HCT116 (cell line): ENCODE data around the gene ACAD9. TPM values are rescaled to one million over a fixed set of nuclear protein-coding genes. Genes with fewer than 3 reads are reported as not detected.

Experiments used
- ATAC-seq: fragments of 200-7000 bp; cut with Tn5 transposase; 2 replicates; pipeline ENCODE4 v1.9.1; 2020; ENCODE audit warnings: mild to moderate bottlenecking, moderate library complexity
- BruUV-seq: library from RNA; stranded (reverse); fragments of 400-500 nt; replicated peaks from 2 replicates; lab custom pipeline; 2021; lab: Mats Ljungman, UMichigan
- CTCF ChIA-PET: fragments of 300-600 bp; sonication (Branson Sonifier 250); formaldehyde crosslinking; loops from one replicate; lab custom pipeline; 2021; ENCODE audit warnings: antibody characterized with exemption; lab: Charles Lee
- POLR2A ChIA-PET: fragments of 300-600, 350-600 bp; sonication (Branson Sonifier 250); formaldehyde crosslinking; loops from one replicate; lab custom pipeline; 2021; ENCODE audit warnings: antibody characterized with exemption; lab: Charles Lee
- RAD21 ChIA-PET, 2 experiments: fragments of 300-600 bp; sonication (Branson Sonifier 250); formaldehyde crosslinking; loops; one replicate each; lab custom pipeline; 2023; ENCODE audit warnings: low total read pairs in 2 of 2; ENCODE audit not compliant: uncharacterized antibody in 2 of 2, unreplicated experiment in 2 of 2, low non-redundant PET in 1 of 2; lab: Charles Lee
- DNase-seq: peaks from one replicate; pipeline ENCODE4 v3.0.0-alpha.2; 2010; ENCODE audit warnings: low read depth, low spot score
- H2AFZ ChIP-seq: fragments of 200-600 bp; shearing (Covaris generic), sonication (generic); 2 replicates; pipeline ENCODE4 v1.6.1; 2017; ENCODE audit warnings: low read depth, mixed run types, mixed read lengths, antibody characterized with exemption, low read length; ENCODE audit not compliant: poor library complexity, severe bottlenecking
- H3K27ac ChIP-seq: 2 replicates; pipeline ENCODE4 v1.5.1; 2012; ENCODE audit warnings: low read depth, low read length
- H3K27me3 ChIP-seq: fragments of 200-600 bp; sonication (generic); 2 replicates; pipeline ENCODE4 v1.6.1; 2016; ENCODE audit warnings: mixed run types, low read length, mixed read lengths; ENCODE audit not compliant: insufficient read depth
- H3K36me3 ChIP-seq, 2 experiments: fragments of 200-500 bp in 1 of 2; fragments of 200-600 bp in 1 of 2; sonication (Bioruptor generic) in 1 of 2; sonication (generic) in 1 of 2; 2 replicates each; pipeline versions ENCODE4 v1.5.1 to v1.6.1; 2014 to 2016; ENCODE audit warnings: low read length in 2 of 2, inconsistent platforms in 1 of 2, mixed read lengths in 1 of 2, mixed run types in 1 of 2; ENCODE audit not compliant: insufficient read depth in 2 of 2, control insufficient read depth in 1 of 2
- H3K4me1 ChIP-seq, 2 experiments: fragments of 200-600 bp in 1 of 2; sonication (generic) in 1 of 2; 2 replicates each; pipeline versions ENCODE4 v1.5.1 to v1.6.1; 2012 to 2017; ENCODE audit warnings: low read length in 2 of 2, inconsistent platforms in 1 of 2, mild to moderate bottlenecking in 1 of 2, mixed read lengths in 1 of 2, mixed run types in 1 of 2, moderate library complexity in 1 of 2; ENCODE audit not compliant: insufficient read depth in 2 of 2, control insufficient read depth in 1 of 2
- H3K4me2 ChIP-seq: fragments of 200-600 bp; sonication (generic); 2 replicates; pipeline ENCODE4 v1.6.1; 2017; ENCODE audit warnings: mixed run types, low read length, mixed read lengths
- H3K4me3 ChIP-seq, 2 experiments: fragments of 200-600 bp in 1 of 2; sonication (generic) in 1 of 2; replicated peaks in 1 of 2; 2 replicates each; pipeline ENCODE4 v1.5.1; 2011 to 2016; ENCODE audit warnings: low read length in 2 of 2, control low read depth in 1 of 2, low read depth in 1 of 2, mild to moderate bottlenecking in 1 of 2, mixed read lengths in 1 of 2, mixed run types in 1 of 2
- H3K79me2 ChIP-seq: fragments of 200-600 bp; sonication (generic); 2 replicates; pipeline ENCODE4 v1.6.1; 2017; ENCODE audit warnings: mild to moderate bottlenecking, mixed run types, low read length, moderate library complexity, mixed read lengths; ENCODE audit not compliant: insufficient read depth
- H3K9ac ChIP-seq: fragments of 200-600 bp; sonication (generic); 2 replicates; pipeline ENCODE4 v1.6.1; 2016; ENCODE audit warnings: low read length, mixed read lengths
- H3K9me2 ChIP-seq: fragments of 200-600 bp; sonication (generic), shearing (Covaris generic); 2 replicates; pipeline ENCODE4 v1.6.1; 2017; ENCODE audit warnings: mixed run types, mild to moderate bottlenecking, moderate library complexity; ENCODE audit not compliant: insufficient read depth
- H3K9me3 ChIP-seq, 2 experiments: fragments of 200-500 bp in 1 of 2; fragments of 200-600 bp in 1 of 2; sonication (Bioruptor generic) in 1 of 2; sonication (generic) in 1 of 2; 2 replicates each; pipeline ENCODE4 v1.6.1; 2014 to 2017; ENCODE audit warnings: low read length in 2 of 2, mixed read lengths in 2 of 2, inconsistent platforms in 1 of 2, low read depth in 1 of 2, mild to moderate bottlenecking in 1 of 2, mixed run types in 1 of 2, moderate library complexity in 1 of 2; ENCODE audit not compliant: control insufficient read depth in 1 of 2, insufficient read depth in 1 of 2
- H4K20me1 ChIP-seq: fragments of 200-600 bp; sonication (generic), shearing (Covaris generic); 2 replicates; pipeline ENCODE4 v1.6.1; 2017; ENCODE audit warnings: mixed run types, mild to moderate bottlenecking, moderate library complexity; ENCODE audit not compliant: insufficient read depth
- CBX3 ChIP-seq: IDR thresholded peaks from 2 replicates; pipeline ENCODE4 v1.6.1; 2012; ENCODE audit warnings: low read depth
- CEBPB ChIP-seq: IDR thresholded peaks from 2 replicates; pipeline ENCODE4 v1.6.1; 2012; ENCODE audit warnings: low read depth
- EGR1 ChIP-seq: IDR thresholded peaks from 2 replicates; pipeline ENCODE4 v1.6.1; 2012; ENCODE audit warnings: low read depth
- ELF1 ChIP-seq: IDR thresholded peaks from 2 replicates; pipeline ENCODE4 v1.6.1; 2012; ENCODE audit warnings: low read depth, borderline replicate concordance
- EZH2 ChIP-seq: fragments of 200-600 bp; sonication (generic); IDR thresholded peaks from 2 replicates; pipeline ENCODE4 v1.6.1; 2017; ENCODE audit warnings: antibody characterized with exemption, mixed run types
- EZH2phosphoT487 ChIP-seq: fragments of 200-600 bp; IDR thresholded peaks from 2 replicates; pipeline ENCODE4 v1.6.1; 2018; ENCODE audit warnings: antibody characterized with exemption, borderline replicate concordance
- FOSL1 ChIP-seq: IDR thresholded peaks from 2 replicates; pipeline ENCODE4 v1.6.1; 2012; ENCODE audit warnings: low read depth
- JUND ChIP-seq: IDR thresholded peaks from 2 replicates; pipeline ENCODE4 v1.6.1; 2012
- POLR2A ChIP-seq: IDR thresholded peaks from 2 replicates; pipeline ENCODE4 v1.7.0; 2011; ENCODE audit warnings: borderline replicate concordance; ENCODE audit not compliant: insufficient read depth, insufficient read length; ENCODE audit errors: extremely low read depth
- POLR2AphosphoS5 ChIP-seq: IDR thresholded peaks from 2 replicates; pipeline ENCODE4 v1.6.1; 2011; ENCODE audit warnings: mild to moderate bottlenecking, low read depth, low read length, moderate library complexity
- RAD21 ChIP-seq: IDR thresholded peaks from 2 replicates; pipeline ENCODE4 v1.6.1; 2012; ENCODE audit warnings: low read depth, mild to moderate bottlenecking
- SIN3A ChIP-seq: IDR thresholded peaks from 2 replicates; pipeline ENCODE4 v1.6.1; 2012; ENCODE audit warnings: low read depth
- SP1 ChIP-seq: IDR thresholded peaks from 2 replicates; pipeline ENCODE4 v1.6.1; 2012; ENCODE audit warnings: low read depth
- TCF7L2 ChIP-seq: IDR thresholded peaks from 2 replicates; pipeline ENCODE4 v1.7.0; 2011; ENCODE audit warnings: borderline replicate concordance, inconsistent platforms; ENCODE audit not compliant: insufficient read depth, insufficient read length; ENCODE audit errors: extremely low read depth
- YY1 ChIP-seq: IDR thresholded peaks from 2 replicates; pipeline ENCODE4 v1.6.1; 2011; ENCODE audit warnings: low read length, low read depth, moderate library complexity, mild to moderate bottlenecking; ENCODE audit not compliant: insufficient replicate concordance; ENCODE audit errors: extremely low read depth
- ZFX ChIP-seq: fragments of 450-650 bp; IDR thresholded peaks from 2 replicates; pipeline ENCODE4 v1.6.1; 2017
- ZNF274 ChIP-seq: fragments of 200-500 bp; sonication (Bioruptor generic); IDR thresholded peaks from 2 replicates; pipeline ENCODE4 v1.6.1; 2014; ENCODE audit warnings: mild to moderate bottlenecking, low read depth, low read length, inconsistent platforms
- intact Hi-C: fragments of 100-400 bp; cut with micrococcal nuclease; formaldehyde crosslinking; loops from 2 replicates; pipeline ENCODE4 v1.10.0; 2022
- total RNA-seq: library from RNA; stranded (reverse); gene quantifications from one replicate; pipeline ENCODE4 v1.2.1, GENCODE V29; 2021; ENCODE audit not compliant: unreplicated experiment
- TF ChIP-seq, protein P1 (sequence below), 3 experiments: fragments of 200-600 bp in 1 of 3; sonication (generic) in 1 of 3; IDR thresholded peaks in 2 of 3; conservative IDR thresholded peaks in 1 of 3; 2 replicates each; pipeline ENCODE4 v1.5.1; 2012 to 2017; ENCODE audit warnings: low read depth in 2 of 3, low read length in 2 of 3, antibody characterized with exemption in 1 of 3, borderline replicate concordance in 1 of 3, control low read depth in 1 of 3, mild to moderate bottlenecking in 1 of 3, mixed read lengths in 1 of 3, mixed run types in 1 of 3, moderate library complexity in 1 of 3; ENCODE audit not compliant: insufficient read depth in 1 of 3
- TF ChIP-seq, protein P2 (sequence below): IDR thresholded peaks from 2 replicates; pipeline ENCODE4 v1.6.1; 2012
- TF ChIP-seq, protein P3 (sequence below): IDR thresholded peaks from 2 replicates; pipeline ENCODE4 v1.6.1; 2011; ENCODE audit warnings: mild to moderate bottlenecking, low read length, moderate library complexity; ENCODE audit not compliant: insufficient replicate concordance; ENCODE audit errors: extremely low read depth

Gene ACAD9
- total RNA-seq, 1 experiment from 2014 or later: 55.8 TPM

GRCh38 chr3:128855569-128855968 is 23.9 kb upstream of the ACAD9 start:
- RAD21 ChIA-PET: no interaction called here
- no peaks in the 10 kb centered on the region for H3K4me1 ChIP-seq
- POLR2A ChIA-PET: no interaction called here
- H3K9me2 ChIP-seq: no peaks in the 10 kb centered on the region
- BruUV-seq: no TSS peak
- no peak overlapping the region for H3K4me2 ChIP-seq
- H3K4me3 ChIP-seq: no peak overlapping the region
- H2AFZ ChIP-seq: no peak overlapping the region
- no peak for TF ChIP-seq CBX3
- TF ChIP-seq YY1: no peak
- TF ChIP-seq TCF7L2: no peak
- TF ChIP-seq JUND: no peak
- TF ChIP-seq, protein P1, sequence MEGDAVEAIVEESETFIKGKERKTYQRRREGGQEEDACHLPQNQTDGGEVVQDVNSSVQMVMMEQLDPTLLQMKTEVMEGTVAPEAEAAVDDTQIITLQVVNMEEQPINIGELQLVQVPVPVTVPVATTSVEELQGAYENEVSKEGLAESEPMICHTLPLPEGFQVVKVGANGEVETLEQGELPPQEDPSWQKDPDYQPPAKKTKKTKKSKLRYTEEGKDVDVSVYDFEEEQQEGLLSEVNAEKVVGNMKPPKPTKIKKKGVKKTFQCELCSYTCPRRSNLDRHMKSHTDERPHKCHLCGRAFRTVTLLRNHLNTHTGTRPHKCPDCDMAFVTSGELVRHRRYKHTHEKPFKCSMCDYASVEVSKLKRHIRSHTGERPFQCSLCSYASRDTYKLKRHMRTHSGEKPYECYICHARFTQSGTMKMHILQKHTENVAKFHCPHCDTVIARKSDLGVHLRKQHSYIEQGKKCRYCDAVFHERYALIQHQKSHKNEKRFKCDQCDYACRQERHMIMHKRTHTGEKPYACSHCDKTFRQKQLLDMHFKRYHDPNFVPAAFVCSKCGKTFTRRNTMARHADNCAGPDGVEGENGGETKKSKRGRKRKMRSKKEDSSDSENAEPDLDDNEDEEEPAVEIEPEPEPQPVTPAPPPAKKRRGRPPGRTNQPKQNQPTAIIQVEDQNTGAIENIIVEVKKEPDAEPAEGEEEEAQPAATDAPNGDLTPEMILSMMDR (IDR thresholded peaks at IDR 0.05 in 2 of 3, conservative IDR thresholded peaks at IDR 0.05 in 1 of 3; ENCODE audit: borderline replicate concordance in 1 of 3, insufficient read depth in 1 of 3, low read depth in 2 of 3, low read length in 2 of 3): no peak
- no peak for TF ChIP-seq RAD21
- TF ChIP-seq POLR2AphosphoS5: no peak
- TF ChIP-seq, protein P2, sequence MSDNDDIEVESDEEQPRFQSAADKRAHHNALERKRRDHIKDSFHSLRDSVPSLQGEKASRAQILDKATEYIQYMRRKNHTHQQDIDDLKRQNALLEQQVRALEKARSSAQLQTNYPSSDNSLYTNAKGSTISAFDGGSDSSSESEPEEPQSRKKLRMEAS: no peak
- no peak for TF ChIP-seq EGR1
- TF ChIP-seq SP1: no peak
- TF ChIP-seq SIN3A: no peak
- TF ChIP-seq EZH2phosphoT487: no peak
- TF ChIP-seq, protein P3, sequence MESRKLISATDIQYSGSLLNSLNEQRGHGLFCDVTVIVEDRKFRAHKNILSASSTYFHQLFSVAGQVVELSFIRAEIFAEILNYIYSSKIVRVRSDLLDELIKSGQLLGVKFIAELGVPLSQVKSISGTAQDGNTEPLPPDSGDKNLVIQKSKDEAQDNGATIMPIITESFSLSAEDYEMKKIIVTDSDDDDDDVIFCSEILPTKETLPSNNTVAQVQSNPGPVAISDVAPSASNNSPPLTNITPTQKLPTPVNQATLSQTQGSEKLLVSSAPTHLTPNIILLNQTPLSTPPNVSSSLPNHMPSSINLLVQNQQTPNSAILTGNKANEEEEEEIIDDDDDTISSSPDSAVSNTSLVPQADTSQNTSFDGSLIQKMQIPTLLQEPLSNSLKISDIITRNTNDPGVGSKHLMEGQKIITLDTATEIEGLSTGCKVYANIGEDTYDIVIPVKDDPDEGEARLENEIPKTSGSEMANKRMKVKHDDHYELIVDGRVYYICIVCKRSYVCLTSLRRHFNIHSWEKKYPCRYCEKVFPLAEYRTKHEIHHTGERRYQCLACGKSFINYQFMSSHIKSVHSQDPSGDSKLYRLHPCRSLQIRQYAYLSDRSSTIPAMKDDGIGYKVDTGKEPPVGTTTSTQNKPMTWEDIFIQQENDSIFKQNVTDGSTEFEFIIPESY: no peak
- TF ChIP-seq ZFX: no peak
- no peak for TF ChIP-seq CEBPB
- TF ChIP-seq POLR2A: no peak
- no peak for TF ChIP-seq ZNF274
- no peak for TF ChIP-seq FOSL1
- no peak for TF ChIP-seq EZH2
- TF ChIP-seq ELF1: no peak
- no peaks in the 10 kb centered on the region for H3K27me3 ChIP-seq
- DNase-seq: no peak
- H3K9me3 ChIP-seq: peaks cover 15 to 30% of the 10 kb centered on the region in 2 experiments; a peak in 3 of 4 replicates
- CTCF ChIA-PET: no interaction called here
- intact Hi-C loops: no loop called here
- no peak overlapping the region for H3K27ac ChIP-seq
- H4K20me1 ChIP-seq: no peaks in the 10 kb centered on the region
- H3K36me3 ChIP-seq: no peaks in the 10 kb centered on the region
- H3K9ac ChIP-seq: no peak overlapping the region
- H3K79me2 ChIP-seq: no peaks in the 10 kb centered on the region
- no peak for ATAC-seq
